Endothelial cell of umbilical vein (primary cell): ENCODE results near the gene RAB1B. TPM values are rescaled to one million over a fixed set of nuclear protein-coding genes. Genes with fewer than 3 reads are reported as not detected.

ENCODE experiments used
- BruUV-seq: library from RNA; stranded (reverse); fragments of 400-500 nt; replicated peaks from 2 replicates; lab custom pipeline; 2021; lab: Mats Ljungman, UMichigan
- CTCF ChIA-PET: fragments of 300-600, 350-600 bp; sonication (Branson Sonifier 250); formaldehyde crosslinking; loops from one replicate; lab custom pipeline; 2021; ENCODE audit warnings: antibody characterized with exemption, inconsistent platforms; lab: Charles Lee
- POLR2A ChIA-PET: fragments of 300-600, 350-600 bp; sonication (Branson Sonifier 250); formaldehyde crosslinking; loops from one replicate; lab custom pipeline; 2021; ENCODE audit warnings: antibody characterized with exemption, inconsistent platforms; lab: Charles Lee
- DNase-seq: peaks from one replicate; pipeline ENCODE4 v3.0.0-alpha.2; 2011; ENCODE audit warnings: low read depth, low spot score
- FAIRE-seq: peaks from 2 replicates; lab custom pipeline; 2011; peaks lifted over from hg19 to GRCh38; lab: Jason Lieb, UNC
- H2AFZ ChIP-seq: 2 replicates; pipeline ENCODE4 v1.6.0; 2012; ENCODE audit warnings: low read depth, low read length, control low read depth, inconsistent platforms
- H3K27ac ChIP-seq: 2 replicates; pipeline ENCODE4 v1.5.1; 2011; ENCODE audit warnings: low read depth, mild to moderate bottlenecking, control low read depth, low read length, moderate library complexity; ENCODE audit not compliant: insufficient read depth
- H3K27me3 ChIP-seq, 2 experiments: 2 replicates each; pipeline versions ENCODE4 v1.6.0 to v1.6.1; 2011; ENCODE audit warnings: low read length in 2 of 2, mixed read lengths in 1 of 2; ENCODE audit not compliant: control insufficient read depth in 2 of 2, insufficient read depth in 2 of 2
- H3K36me3 ChIP-seq, 2 experiments: 2 replicates in 1 of 2; 3 replicates in 1 of 2; pipeline ENCODE4 v1.5.1; 2011; ENCODE audit warnings: low read length in 2 of 2, mild to moderate bottlenecking in 1 of 2, moderate library complexity in 1 of 2; ENCODE audit not compliant: control insufficient read depth in 2 of 2, insufficient read depth in 2 of 2; ENCODE audit errors: extremely low read depth in 1 of 2
- H3K4me1 ChIP-seq: 3 replicates; pipeline ENCODE4 v1.5.1; 2011; ENCODE audit warnings: mild to moderate bottlenecking, low read length; ENCODE audit not compliant: control insufficient read depth, insufficient read depth; ENCODE audit errors: extremely low read depth
- H3K4me2 ChIP-seq: 2 replicates; pipeline ENCODE4 v1.6.1; 2011; ENCODE audit warnings: low read length, control low read depth, mixed read lengths; ENCODE audit not compliant: insufficient read depth
- H3K4me3 ChIP-seq, 3 experiments: fragments of 200-600 bp in 1 of 3; sonication (generic), shearing (Covaris generic) in 1 of 3; replicated peaks in 1 of 3; 2 replicates each; pipeline ENCODE4 v1.5.1; 2011 to 2016; ENCODE audit warnings: control low read depth in 3 of 3, low read length in 3 of 3, mild to moderate bottlenecking in 2 of 3, inconsistent platforms in 1 of 3, low read depth in 1 of 3, moderate library complexity in 1 of 3; ENCODE audit not compliant: insufficient read depth in 1 of 3
- H3K79me2 ChIP-seq: 2 replicates; pipeline ENCODE4 v1.6.0; 2012; ENCODE audit warnings: low read length, inconsistent platforms; ENCODE audit not compliant: control insufficient read depth, insufficient read depth
- H3K9ac ChIP-seq: replicated peaks from 2 replicates; pipeline ENCODE3; 2011; ENCODE audit warnings: low read length, control low read depth; ENCODE audit not compliant: insufficient read depth; ENCODE audit errors: extremely low read depth
- H3K9me1 ChIP-seq: replicated peaks from 3 replicates; pipeline ENCODE4 v1.6.0; 2011; ENCODE audit warnings: mild to moderate bottlenecking, low read length; ENCODE audit not compliant: control insufficient read depth, insufficient read depth; ENCODE audit errors: extremely low read depth
- H3K9me3 ChIP-seq: replicated peaks from 2 replicates; pipeline ENCODE4 v1.5.1; 2012; ENCODE audit warnings: low read length, inconsistent platforms; ENCODE audit not compliant: control insufficient read depth, insufficient read depth
- H4K20me1 ChIP-seq: replicated peaks from 2 replicates; pipeline ENCODE3; 2011; ENCODE audit warnings: mild to moderate bottlenecking, low read length; ENCODE audit not compliant: control insufficient read depth, insufficient read depth; ENCODE audit errors: extremely low read depth
- EZH2 ChIP-seq: IDR thresholded peaks from 2 replicates; pipeline ENCODE4 v1.6.1; 2012; ENCODE audit warnings: borderline replicate concordance, low read depth, mild to moderate bottlenecking, moderate library complexity, low read length, inconsistent platforms; ENCODE audit not compliant: severe bottlenecking
- FOS ChIP-seq: IDR thresholded peaks from 2 replicates; pipeline ENCODE4 v1.6.1; 2011; ENCODE audit warnings: mild to moderate bottlenecking, low read length, moderate library complexity, borderline replicate concordance; ENCODE audit not compliant: insufficient read depth
- GATA2 ChIP-seq: IDR thresholded peaks from 2 replicates; pipeline ENCODE4 v1.7.0; 2011; ENCODE audit warnings: low read depth, mild to moderate bottlenecking, moderate library complexity, mixed read lengths, low read length; ENCODE audit not compliant: insufficient read length, insufficient read depth
- JUN ChIP-seq: IDR thresholded peaks from 2 replicates; pipeline ENCODE4 v1.6.1; 2011; ENCODE audit warnings: borderline replicate concordance, low read depth; ENCODE audit not compliant: insufficient read length, insufficient read depth
- MYC ChIP-seq: IDR thresholded peaks from one replicate; pipeline ENCODE4 v1.6.1; 2011; ENCODE audit warnings: mild to moderate bottlenecking, low read depth, low read length
- POLR2A ChIP-seq: IDR thresholded peaks from 2 replicates; pipeline ENCODE4 v1.6.1; 2012; ENCODE audit warnings: low read depth, mild to moderate bottlenecking, control low read depth, low read length
- POLR2AphosphoS5 ChIP-seq: IDR thresholded peaks from 2 replicates; pipeline ENCODE4 v1.6.1; 2012; ENCODE audit warnings: low read depth, mild to moderate bottlenecking, control low read depth, low read length, moderate library complexity; ENCODE audit not compliant: insufficient read depth
- dilution Hi-C: fragments of 300-500 bp; cut with MboI; formaldehyde crosslinking; loops from one replicate; pipeline ENCODE4 v1.15.0; 2019; ENCODE audit warnings: low sequenced_read_pairs; ENCODE audit not compliant: extremely low pct_ligation_motif_present
- intact Hi-C: fragments of 100-400 bp; cut with micrococcal nuclease; formaldehyde crosslinking; loops from one replicate; pipeline ENCODE4 v1.10.0; 2022
- polyA plus RNA-seq, 4 experiments: library from polyadenylated mRNA; depleted of rRNA in 3 of 4; stranded (reverse) in 3 of 4; unstranded in 1 of 4; fragments of >200 nt; gene quantifications; 2 replicates each; pipeline versions ENCODE4 v1.2.1 to v1.2.3, GENCODE V29; 2011 to 2012; ENCODE audit warnings: missing spikeins in 1 of 4
- total RNA-seq: library from RNA; stranded (reverse); gene quantifications from 2 replicates; pipeline ENCODE4 v1.2.3, GENCODE V29; 2021
- TF ChIP-seq, protein P1 (sequence below), 2 donors: IDR thresholded peaks; 1 replicate in 1 of 2; 2 replicates in 1 of 2; pipeline ENCODE4 v1.5.1; 2011; ENCODE audit warnings: low read length in 2 of 2, mild to moderate bottlenecking in 2 of 2, moderate library complexity in 2 of 2, control low read depth in 1 of 2, inconsistent platforms in 1 of 2, low read depth in 1 of 2; ENCODE audit not compliant: insufficient read depth in 1 of 2; ENCODE audit errors: extremely low read depth in 1 of 2
- TF ChIP-seq, protein P2 (sequence below): IDR thresholded peaks from 2 replicates; pipeline ENCODE4 v1.6.1; 2011; ENCODE audit not compliant: insufficient read depth, insufficient read length

The RAB1B gene
- total and polyA plus RNA-seq, 2 donors (not counting 3 experiments of a cell fraction or from before 2014, with no cell fraction given): 171 to 383 TPM

DNA sequence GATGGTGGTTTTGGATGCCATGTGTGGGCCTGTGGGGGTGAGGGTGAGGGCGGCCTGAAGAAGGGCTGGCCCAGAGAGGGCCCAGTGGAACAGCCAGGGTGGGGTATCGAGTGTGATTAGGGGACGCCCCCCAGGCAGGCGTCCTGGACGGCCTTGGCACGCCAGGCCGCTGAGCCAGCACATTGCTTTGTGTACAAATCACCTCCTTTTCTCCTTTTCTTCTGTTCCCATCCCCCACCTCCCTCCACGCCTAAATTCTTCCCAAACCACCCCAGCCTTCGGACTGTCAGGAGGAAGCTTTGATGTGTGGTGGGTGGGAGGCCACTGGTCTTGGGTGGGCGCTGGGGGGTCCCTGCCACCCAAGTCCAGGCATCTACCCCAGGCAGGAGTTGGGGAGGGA, 56.2 kb downstream of the RAB1B start:
- Histone ChIP-seq H3K27ac (no peak overlapping the region), H2AFZ (no peak overlapping the region), H3K9me1 (no peaks in the 10 kb centered on the region), H3K4me2 (no peak overlapping the region), H3K4me1 (peaks cover 7% of the 10 kb centered on the region), H3K4me3 (no peak overlapping the region), H3K27me3 (no peaks in the 10 kb centered on the region), H3K9me3 (no peaks in the 10 kb centered on the region), H3K79me2 (no peaks in the 10 kb centered on the region), H3K36me3 (no peaks in the 10 kb centered on the region), H4K20me1 (no peaks in the 10 kb centered on the region), H3K9ac (no peak overlapping the region)
- FAIRE-seq: no peak
- dilution Hi-C loops (no loop called here), intact Hi-C loops (no loop called here)
- TF ChIP-seq GATA2: no peak
- TF ChIP-seq POLR2A: no peak
- no peak for TF ChIP-seq MYC
- TF ChIP-seq EZH2: no peak
- no peak for TF ChIP-seq POLR2AphosphoS5
- TF ChIP-seq, protein P1, sequence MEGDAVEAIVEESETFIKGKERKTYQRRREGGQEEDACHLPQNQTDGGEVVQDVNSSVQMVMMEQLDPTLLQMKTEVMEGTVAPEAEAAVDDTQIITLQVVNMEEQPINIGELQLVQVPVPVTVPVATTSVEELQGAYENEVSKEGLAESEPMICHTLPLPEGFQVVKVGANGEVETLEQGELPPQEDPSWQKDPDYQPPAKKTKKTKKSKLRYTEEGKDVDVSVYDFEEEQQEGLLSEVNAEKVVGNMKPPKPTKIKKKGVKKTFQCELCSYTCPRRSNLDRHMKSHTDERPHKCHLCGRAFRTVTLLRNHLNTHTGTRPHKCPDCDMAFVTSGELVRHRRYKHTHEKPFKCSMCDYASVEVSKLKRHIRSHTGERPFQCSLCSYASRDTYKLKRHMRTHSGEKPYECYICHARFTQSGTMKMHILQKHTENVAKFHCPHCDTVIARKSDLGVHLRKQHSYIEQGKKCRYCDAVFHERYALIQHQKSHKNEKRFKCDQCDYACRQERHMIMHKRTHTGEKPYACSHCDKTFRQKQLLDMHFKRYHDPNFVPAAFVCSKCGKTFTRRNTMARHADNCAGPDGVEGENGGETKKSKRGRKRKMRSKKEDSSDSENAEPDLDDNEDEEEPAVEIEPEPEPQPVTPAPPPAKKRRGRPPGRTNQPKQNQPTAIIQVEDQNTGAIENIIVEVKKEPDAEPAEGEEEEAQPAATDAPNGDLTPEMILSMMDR (IDR thresholded peaks at IDR 0.05; ENCODE audit: extremely low read depth in 1 of 2, insufficient read depth in 1 of 2, low read depth in 1 of 2, low read length in 2 of 2): no peak
- TF ChIP-seq, protein P2, sequence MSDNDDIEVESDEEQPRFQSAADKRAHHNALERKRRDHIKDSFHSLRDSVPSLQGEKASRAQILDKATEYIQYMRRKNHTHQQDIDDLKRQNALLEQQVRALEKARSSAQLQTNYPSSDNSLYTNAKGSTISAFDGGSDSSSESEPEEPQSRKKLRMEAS: no peak
- no peak for TF ChIP-seq FOS
- no peak for TF ChIP-seq JUN
- no peak for DNase-seq
- POLR2A ChIA-PET: interaction anchor here (1.7 kb wide), 1 partner anchor 12 kb away, joined by 4 read pairs; no protein-coding TSS in a partner anchor
- CTCF ChIA-PET: interaction anchor here (4.0 kb wide), 1 partner anchor 12 kb away, joined by 56 read pairs; no protein-coding TSS in a partner anchor
- no TSS peak for BruUV-seq
